Gastroesophageal sphincter (tissue), 3 donors: ENCODE results near the gene CAMK1D.

ENCODE experiments used
- POLR2A ChIP-seq, 2 donors: fragments of 450-650 bp; IDR thresholded peaks; one replicate each; pipeline ENCODE4 v1.6.1; 2017; ENCODE audit warnings: antibody characterized with exemption in 2 of 2, mild to moderate bottlenecking in 2 of 2, moderate library complexity in 1 of 2
- POLR2AphosphoS5 ChIP-seq: sonication (generic); formaldehyde crosslinking; IDR thresholded peaks from one replicate; pipeline ENCODE4 v1.6.1; 2017; ENCODE audit warnings: antibody characterized with exemption
- TF ChIP-seq, protein P1 (sequence below), 4 experiments: fragments of 200-600 bp in 2 of 4; fragments of 450-650 bp in 2 of 4; sonication (generic) in 1 of 4; IDR thresholded peaks; one replicate each; pipeline ENCODE4 v1.5.1; 2017 to 2019; ENCODE audit warnings: antibody characterized with exemption in 4 of 4, mild to moderate bottlenecking in 2 of 4, moderate library complexity in 2 of 4

DNA sequence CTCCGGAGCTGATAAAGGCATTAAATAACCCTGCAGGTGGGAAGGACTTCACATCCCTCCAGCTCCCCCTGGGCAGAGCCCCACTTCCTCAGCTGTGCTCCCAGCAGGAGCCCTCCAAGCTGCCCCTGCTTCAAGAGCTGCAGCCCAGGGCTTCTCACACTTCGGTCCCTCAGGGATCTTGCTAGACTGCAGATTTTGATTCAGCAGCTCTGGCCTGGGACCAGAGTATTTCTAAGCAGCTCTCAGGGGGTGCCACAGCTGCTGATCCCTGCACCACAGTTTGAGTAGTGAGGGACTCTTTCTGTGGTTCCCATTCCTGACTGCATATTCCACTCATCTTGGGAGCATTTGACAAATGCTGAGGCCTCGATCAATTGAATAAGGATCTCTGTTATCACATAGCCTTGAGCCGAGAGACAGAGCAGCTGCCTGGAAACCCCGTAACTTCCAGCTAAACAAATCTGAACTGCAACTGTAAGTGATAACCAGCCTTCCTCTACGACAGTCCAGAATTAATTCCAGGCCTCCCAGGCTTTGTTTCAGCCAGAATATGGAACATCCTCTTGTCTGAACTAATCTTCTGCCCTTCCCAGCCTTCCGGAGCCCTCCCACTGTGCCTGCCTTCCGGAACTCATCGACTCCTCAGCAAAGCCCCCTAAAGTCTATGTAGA, 490.7 kb downstream of the CAMK1D start:
- TF ChIP-seq, protein P1, sequence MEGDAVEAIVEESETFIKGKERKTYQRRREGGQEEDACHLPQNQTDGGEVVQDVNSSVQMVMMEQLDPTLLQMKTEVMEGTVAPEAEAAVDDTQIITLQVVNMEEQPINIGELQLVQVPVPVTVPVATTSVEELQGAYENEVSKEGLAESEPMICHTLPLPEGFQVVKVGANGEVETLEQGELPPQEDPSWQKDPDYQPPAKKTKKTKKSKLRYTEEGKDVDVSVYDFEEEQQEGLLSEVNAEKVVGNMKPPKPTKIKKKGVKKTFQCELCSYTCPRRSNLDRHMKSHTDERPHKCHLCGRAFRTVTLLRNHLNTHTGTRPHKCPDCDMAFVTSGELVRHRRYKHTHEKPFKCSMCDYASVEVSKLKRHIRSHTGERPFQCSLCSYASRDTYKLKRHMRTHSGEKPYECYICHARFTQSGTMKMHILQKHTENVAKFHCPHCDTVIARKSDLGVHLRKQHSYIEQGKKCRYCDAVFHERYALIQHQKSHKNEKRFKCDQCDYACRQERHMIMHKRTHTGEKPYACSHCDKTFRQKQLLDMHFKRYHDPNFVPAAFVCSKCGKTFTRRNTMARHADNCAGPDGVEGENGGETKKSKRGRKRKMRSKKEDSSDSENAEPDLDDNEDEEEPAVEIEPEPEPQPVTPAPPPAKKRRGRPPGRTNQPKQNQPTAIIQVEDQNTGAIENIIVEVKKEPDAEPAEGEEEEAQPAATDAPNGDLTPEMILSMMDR (IDR thresholded peaks at IDR 0.05) = no peak
- TF ChIP-seq POLR2A (IDR thresholded peaks at IDR 0.05) = no peak
- no peak for TF ChIP-seq POLR2AphosphoS5
